HCT116 (cell line): ENCODE data around the gene DPM2. TPM values are rescaled to one million over a fixed set of nuclear protein-coding genes. Genes with fewer than 3 reads are reported as not detected.

Source experiments
- ATAC-seq: fragments of 200-7000 bp; cut with Tn5 transposase; 2 replicates; pipeline ENCODE4 v1.9.1; 2020; ENCODE audit warnings: mild to moderate bottlenecking, moderate library complexity
- BruUV-seq: library from RNA; stranded (reverse); fragments of 400-500 nt; replicated peaks from 2 replicates; lab custom pipeline; 2021; lab: Mats Ljungman, UMichigan
- CTCF ChIA-PET: fragments of 300-600 bp; sonication (Branson Sonifier 250); formaldehyde crosslinking; loops from one replicate; lab custom pipeline; 2021; ENCODE audit warnings: antibody characterized with exemption; lab: Charles Lee
- POLR2A ChIA-PET: fragments of 300-600, 350-600 bp; sonication (Branson Sonifier 250); formaldehyde crosslinking; loops from one replicate; lab custom pipeline; 2021; ENCODE audit warnings: antibody characterized with exemption; lab: Charles Lee
- RAD21 ChIA-PET, 2 experiments: fragments of 300-600 bp; sonication (Branson Sonifier 250); formaldehyde crosslinking; loops; one replicate each; lab custom pipeline; 2023; ENCODE audit warnings: low total read pairs in 2 of 2; ENCODE audit not compliant: uncharacterized antibody in 2 of 2, unreplicated experiment in 2 of 2, low non-redundant PET in 1 of 2; lab: Charles Lee
- DNase-seq: peaks from one replicate; pipeline ENCODE4 v3.0.0-alpha.2; 2010; ENCODE audit warnings: low read depth, low spot score
- H2AFZ ChIP-seq: fragments of 200-600 bp; shearing (Covaris generic), sonication (generic); 2 replicates; pipeline ENCODE4 v1.6.1; 2017; ENCODE audit warnings: low read depth, mixed run types, mixed read lengths, antibody characterized with exemption, low read length; ENCODE audit not compliant: poor library complexity, severe bottlenecking
- H3K27ac ChIP-seq: 2 replicates; pipeline ENCODE4 v1.5.1; 2012; ENCODE audit warnings: low read depth, low read length
- H3K27me3 ChIP-seq: fragments of 200-600 bp; sonication (generic); 2 replicates; pipeline ENCODE4 v1.6.1; 2016; ENCODE audit warnings: mixed run types, low read length, mixed read lengths; ENCODE audit not compliant: insufficient read depth
- H3K36me3 ChIP-seq, 2 experiments: fragments of 200-500 bp in 1 of 2; fragments of 200-600 bp in 1 of 2; sonication (Bioruptor generic) in 1 of 2; sonication (generic) in 1 of 2; 2 replicates each; pipeline versions ENCODE4 v1.5.1 to v1.6.1; 2014 to 2016; ENCODE audit warnings: low read length in 2 of 2, inconsistent platforms in 1 of 2, mixed read lengths in 1 of 2, mixed run types in 1 of 2; ENCODE audit not compliant: insufficient read depth in 2 of 2, control insufficient read depth in 1 of 2
- H3K4me1 ChIP-seq, 2 experiments: fragments of 200-600 bp in 1 of 2; sonication (generic) in 1 of 2; 2 replicates each; pipeline versions ENCODE4 v1.5.1 to v1.6.1; 2012 to 2017; ENCODE audit warnings: low read length in 2 of 2, inconsistent platforms in 1 of 2, mild to moderate bottlenecking in 1 of 2, mixed read lengths in 1 of 2, mixed run types in 1 of 2, moderate library complexity in 1 of 2; ENCODE audit not compliant: insufficient read depth in 2 of 2, control insufficient read depth in 1 of 2
- H3K4me2 ChIP-seq: fragments of 200-600 bp; sonication (generic); 2 replicates; pipeline ENCODE4 v1.6.1; 2017; ENCODE audit warnings: mixed run types, low read length, mixed read lengths
- H3K4me3 ChIP-seq, 2 experiments: fragments of 200-600 bp in 1 of 2; sonication (generic) in 1 of 2; replicated peaks in 1 of 2; 2 replicates each; pipeline ENCODE4 v1.5.1; 2011 to 2016; ENCODE audit warnings: low read length in 2 of 2, control low read depth in 1 of 2, low read depth in 1 of 2, mild to moderate bottlenecking in 1 of 2, mixed read lengths in 1 of 2, mixed run types in 1 of 2
- H3K79me2 ChIP-seq: fragments of 200-600 bp; sonication (generic); 2 replicates; pipeline ENCODE4 v1.6.1; 2017; ENCODE audit warnings: mild to moderate bottlenecking, mixed run types, low read length, moderate library complexity, mixed read lengths; ENCODE audit not compliant: insufficient read depth
- H3K9ac ChIP-seq: fragments of 200-600 bp; sonication (generic); 2 replicates; pipeline ENCODE4 v1.6.1; 2016; ENCODE audit warnings: low read length, mixed read lengths
- H3K9me2 ChIP-seq: fragments of 200-600 bp; sonication (generic), shearing (Covaris generic); 2 replicates; pipeline ENCODE4 v1.6.1; 2017; ENCODE audit warnings: mixed run types, mild to moderate bottlenecking, moderate library complexity; ENCODE audit not compliant: insufficient read depth
- H3K9me3 ChIP-seq, 2 experiments: fragments of 200-500 bp in 1 of 2; fragments of 200-600 bp in 1 of 2; sonication (Bioruptor generic) in 1 of 2; sonication (generic) in 1 of 2; 2 replicates each; pipeline ENCODE4 v1.6.1; 2014 to 2017; ENCODE audit warnings: low read length in 2 of 2, mixed read lengths in 2 of 2, inconsistent platforms in 1 of 2, low read depth in 1 of 2, mild to moderate bottlenecking in 1 of 2, mixed run types in 1 of 2, moderate library complexity in 1 of 2; ENCODE audit not compliant: control insufficient read depth in 1 of 2, insufficient read depth in 1 of 2
- H4K20me1 ChIP-seq: fragments of 200-600 bp; sonication (generic), shearing (Covaris generic); 2 replicates; pipeline ENCODE4 v1.6.1; 2017; ENCODE audit warnings: mixed run types, mild to moderate bottlenecking, moderate library complexity; ENCODE audit not compliant: insufficient read depth
- EGR1 ChIP-seq: IDR thresholded peaks from 2 replicates; pipeline ENCODE4 v1.6.1; 2012; ENCODE audit warnings: low read depth
- EZH2 ChIP-seq: fragments of 200-600 bp; sonication (generic); IDR thresholded peaks from 2 replicates; pipeline ENCODE4 v1.6.1; 2017; ENCODE audit warnings: antibody characterized with exemption, mixed run types
- JUND ChIP-seq: IDR thresholded peaks from 2 replicates; pipeline ENCODE4 v1.6.1; 2012
- POLR2A ChIP-seq: IDR thresholded peaks from 2 replicates; pipeline ENCODE4 v1.7.0; 2011; ENCODE audit warnings: borderline replicate concordance; ENCODE audit not compliant: insufficient read depth, insufficient read length; ENCODE audit errors: extremely low read depth
- SIN3A ChIP-seq: IDR thresholded peaks from 2 replicates; pipeline ENCODE4 v1.6.1; 2012; ENCODE audit warnings: low read depth
- YY1 ChIP-seq: IDR thresholded peaks from 2 replicates; pipeline ENCODE4 v1.6.1; 2011; ENCODE audit warnings: low read length, low read depth, moderate library complexity, mild to moderate bottlenecking; ENCODE audit not compliant: insufficient replicate concordance; ENCODE audit errors: extremely low read depth
- intact Hi-C: fragments of 100-400 bp; cut with micrococcal nuclease; formaldehyde crosslinking; loops from 2 replicates; pipeline ENCODE4 v1.10.0; 2022
- total RNA-seq: library from RNA; stranded (reverse); gene quantifications from one replicate; pipeline ENCODE4 v1.2.1, GENCODE V29; 2021; ENCODE audit not compliant: unreplicated experiment
- TF ChIP-seq, protein P1 (sequence below): IDR thresholded peaks from 2 replicates; pipeline ENCODE4 v1.6.1; 2011; ENCODE audit warnings: mild to moderate bottlenecking, low read length, moderate library complexity; ENCODE audit not compliant: insufficient replicate concordance; ENCODE audit errors: extremely low read depth
- TF ChIP-seq, protein P2 (sequence below): IDR thresholded peaks from 2 replicates; pipeline ENCODE4 v1.6.1; 2012; ENCODE audit warnings: low read depth
- TF ChIP-seq, protein P3 (sequence below): IDR thresholded peaks from 2 replicates; pipeline ENCODE4 v1.6.1; 2012

DPM2 gene
- total RNA-seq, 1 experiment from 2014 or later = 54.6 TPM

DNA sequence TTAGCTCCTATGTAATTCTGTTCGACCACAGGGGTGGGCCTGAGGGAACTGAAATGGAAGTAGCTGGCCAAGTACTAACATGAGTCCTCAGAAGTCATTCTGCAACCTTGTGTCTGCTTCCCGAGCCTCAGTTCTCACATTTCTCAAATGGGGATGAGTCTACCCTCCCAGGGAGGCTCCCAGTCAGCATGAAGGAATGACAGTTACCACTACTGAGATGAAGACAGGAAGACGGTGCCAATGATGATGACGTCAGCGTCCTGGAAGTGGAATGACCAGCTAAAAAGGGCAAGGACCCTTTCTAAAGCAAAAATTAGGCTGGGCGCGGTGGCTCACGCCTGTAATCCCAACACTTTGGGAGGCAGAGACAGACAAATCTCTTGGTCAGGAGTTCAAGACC is 13.9 kb downstream of the DPM2 start:
- Histone ChIP-seq H3K4me3 (0 out of 4 replicates have a peak overlapping the region, but pooled peaks of 1 of the 2 experiments have one; percentile 15), H3K27me3 (no peaks in the 10 kb centered on the region), H3K4me1 (peaks cover 43 to 82% of the 10 kb centered on the region in 2 experiments), H3K79me2 (no peaks in the 10 kb centered on the region), H3K27ac (peak overlapping the region; percentile 55), H4K20me1 (no peaks in the 10 kb centered on the region), H3K36me3 (no peaks in the 10 kb centered on the region), H3K4me2 (peak overlapping the region; percentile 66), H2AFZ (no peak overlapping the region), H3K9me2 (no peaks in the 10 kb centered on the region), H3K9me3 (no peaks in the 10 kb centered on the region), H3K9ac (peak overlapping the region; percentile 43)
- BruUV-seq = no TSS peak
- intact Hi-C loops = no loop called here
- ChIA-PET RAD21 (no interaction called here), CTCF (interaction anchor here (0.9 to 3.0 kb wide), 4 partner anchors 9 to 194 kb away, joined by 3 to 12 read pairs (median 8); partner anchors contain the start of gene TOR2A), POLR2A (interaction anchor here (0.7 kb wide), 1 partner anchor 153 kb away, joined by 3 read pairs; no protein-coding TSS in a partner anchor)
- ATAC-seq (no peak), DNase-seq (peak; percentile 68)
- TF ChIP-seq JUND (no peak), YY1 (no peak), POLR2A (no peak), EZH2 (no peak), EGR1 (no peak), SIN3A (no peak)
- TF ChIP-seq, protein P1, sequence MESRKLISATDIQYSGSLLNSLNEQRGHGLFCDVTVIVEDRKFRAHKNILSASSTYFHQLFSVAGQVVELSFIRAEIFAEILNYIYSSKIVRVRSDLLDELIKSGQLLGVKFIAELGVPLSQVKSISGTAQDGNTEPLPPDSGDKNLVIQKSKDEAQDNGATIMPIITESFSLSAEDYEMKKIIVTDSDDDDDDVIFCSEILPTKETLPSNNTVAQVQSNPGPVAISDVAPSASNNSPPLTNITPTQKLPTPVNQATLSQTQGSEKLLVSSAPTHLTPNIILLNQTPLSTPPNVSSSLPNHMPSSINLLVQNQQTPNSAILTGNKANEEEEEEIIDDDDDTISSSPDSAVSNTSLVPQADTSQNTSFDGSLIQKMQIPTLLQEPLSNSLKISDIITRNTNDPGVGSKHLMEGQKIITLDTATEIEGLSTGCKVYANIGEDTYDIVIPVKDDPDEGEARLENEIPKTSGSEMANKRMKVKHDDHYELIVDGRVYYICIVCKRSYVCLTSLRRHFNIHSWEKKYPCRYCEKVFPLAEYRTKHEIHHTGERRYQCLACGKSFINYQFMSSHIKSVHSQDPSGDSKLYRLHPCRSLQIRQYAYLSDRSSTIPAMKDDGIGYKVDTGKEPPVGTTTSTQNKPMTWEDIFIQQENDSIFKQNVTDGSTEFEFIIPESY = no peak
- TF ChIP-seq, protein P2, sequence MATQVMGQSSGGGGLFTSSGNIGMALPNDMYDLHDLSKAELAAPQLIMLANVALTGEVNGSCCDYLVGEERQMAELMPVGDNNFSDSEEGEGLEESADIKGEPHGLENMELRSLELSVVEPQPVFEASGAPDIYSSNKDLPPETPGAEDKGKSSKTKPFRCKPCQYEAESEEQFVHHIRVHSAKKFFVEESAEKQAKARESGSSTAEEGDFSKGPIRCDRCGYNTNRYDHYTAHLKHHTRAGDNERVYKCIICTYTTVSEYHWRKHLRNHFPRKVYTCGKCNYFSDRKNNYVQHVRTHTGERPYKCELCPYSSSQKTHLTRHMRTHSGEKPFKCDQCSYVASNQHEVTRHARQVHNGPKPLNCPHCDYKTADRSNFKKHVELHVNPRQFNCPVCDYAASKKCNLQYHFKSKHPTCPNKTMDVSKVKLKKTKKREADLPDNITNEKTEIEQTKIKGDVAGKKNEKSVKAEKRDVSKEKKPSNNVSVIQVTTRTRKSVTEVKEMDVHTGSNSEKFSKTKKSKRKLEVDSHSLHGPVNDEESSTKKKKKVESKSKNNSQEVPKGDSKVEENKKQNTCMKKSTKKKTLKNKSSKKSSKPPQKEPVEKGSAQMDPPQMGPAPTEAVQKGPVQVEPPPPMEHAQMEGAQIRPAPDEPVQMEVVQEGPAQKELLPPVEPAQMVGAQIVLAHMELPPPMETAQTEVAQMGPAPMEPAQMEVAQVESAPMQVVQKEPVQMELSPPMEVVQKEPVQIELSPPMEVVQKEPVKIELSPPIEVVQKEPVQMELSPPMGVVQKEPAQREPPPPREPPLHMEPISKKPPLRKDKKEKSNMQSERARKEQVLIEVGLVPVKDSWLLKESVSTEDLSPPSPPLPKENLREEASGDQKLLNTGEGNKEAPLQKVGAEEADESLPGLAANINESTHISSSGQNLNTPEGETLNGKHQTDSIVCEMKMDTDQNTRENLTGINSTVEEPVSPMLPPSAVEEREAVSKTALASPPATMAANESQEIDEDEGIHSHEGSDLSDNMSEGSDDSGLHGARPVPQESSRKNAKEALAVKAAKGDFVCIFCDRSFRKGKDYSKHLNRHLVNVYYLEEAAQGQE = no peak
- TF ChIP-seq, protein P3, sequence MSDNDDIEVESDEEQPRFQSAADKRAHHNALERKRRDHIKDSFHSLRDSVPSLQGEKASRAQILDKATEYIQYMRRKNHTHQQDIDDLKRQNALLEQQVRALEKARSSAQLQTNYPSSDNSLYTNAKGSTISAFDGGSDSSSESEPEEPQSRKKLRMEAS = no peak
